CD4-positive, alpha-beta memory T cell (primary cell): ENCODE results near the gene PJVK. TPM values are rescaled to one million over a fixed set of nuclear protein-coding genes. Genes with fewer than 3 reads are reported as not detected.
"Not testable (repeated sequence)": the region's sequence is repeated elsewhere in the genome, so short reads cannot be mapped to it uniquely, and the experiment has no call there.

Experiments
- CTCF ChIA-PET: fragments of 350-600 bp; sonication (Branson Sonifier 250); formaldehyde crosslinking; loops from one replicate; lab custom pipeline; 2021; ENCODE audit warnings: inconsistent platforms; ENCODE audit not compliant: partially characterized antibody; lab: Charles Lee
- POLR2A ChIA-PET: fragments of 350-600 bp; sonication (Branson Sonifier 250); formaldehyde crosslinking; loops from one replicate; lab custom pipeline; 2021; ENCODE audit not compliant: partially characterized antibody; lab: Charles Lee
- DNase-seq, 5 donors: peaks; one replicate each; pipeline versions ENCODE4 v3.0.0 to v3.0.0-alpha.2; 2020 to 2022; ENCODE audit warnings: mixed read lengths in 1 of 5
- H3K27ac ChIP-seq: one replicate; pipeline ENCODE4 v1.7.0; 2013; ENCODE audit warnings: low read depth, low read length
- H3K27me3 ChIP-seq: 2 replicates; pipeline ENCODE4 v1.7.0; 2013; ENCODE audit warnings: mild to moderate bottlenecking, low read length, moderate library complexity; ENCODE audit not compliant: insufficient read depth
- H3K36me3 ChIP-seq: 2 replicates; pipeline ENCODE4 v1.7.0; 2013; ENCODE audit warnings: mild to moderate bottlenecking, low read length, moderate library complexity; ENCODE audit not compliant: insufficient read depth
- H3K4me1 ChIP-seq: 2 replicates; pipeline ENCODE4 v1.7.0; 2013; ENCODE audit warnings: mild to moderate bottlenecking, low read length, moderate library complexity; ENCODE audit not compliant: insufficient read depth
- H3K4me3 ChIP-seq, 2 donors: one replicate each; pipeline ENCODE4 v1.7.0; 2013; ENCODE audit warnings: low read length in 2 of 2, mild to moderate bottlenecking in 1 of 2
- H3K9me3 ChIP-seq, 2 donors: one replicate each; pipeline ENCODE4 v1.7.0; 2013; ENCODE audit warnings: low read length in 2 of 2, control low read depth in 1 of 2; ENCODE audit not compliant: control insufficient read depth in 1 of 2
- H3K27ac Mint-ChIP-seq, 7 donors: one replicate each; pipeline ENCODE4 v1.8.0; 2020 to 2021; ENCODE audit warnings: mixed read lengths in 7 of 7, mild to moderate bottlenecking in 6 of 7, inconsistent platforms in 3 of 7, moderate library complexity in 3 of 7
- H3K27me3 Mint-ChIP-seq, 2 donors: one replicate each; pipeline ENCODE4 v1.8.0; 2020 to 2021; ENCODE audit warnings: mixed read lengths in 2 of 2
- H3K36me3 Mint-ChIP-seq, 2 donors: one replicate each; pipeline ENCODE4 v1.8.0; 2020 to 2021; ENCODE audit warnings: mixed read lengths in 2 of 2, inconsistent platforms in 1 of 2, mild to moderate bottlenecking in 1 of 2
- H3K4me1 Mint-ChIP-seq, 4 donors: one replicate each; pipeline ENCODE4 v1.8.0; 2020 to 2021; ENCODE audit warnings: mixed read lengths in 4 of 4, mild to moderate bottlenecking in 1 of 4
- H3K4me3 Mint-ChIP-seq, 8 donors: one replicate each; pipeline ENCODE4 v1.8.0; 2020 to 2021; ENCODE audit warnings: mixed read lengths in 8 of 8, mild to moderate bottlenecking in 7 of 8, moderate library complexity in 6 of 8, inconsistent platforms in 3 of 8
- H3K9me3 Mint-ChIP-seq, 8 donors: one replicate each; pipeline ENCODE4 v1.8.0; 2020 to 2021; ENCODE audit warnings: mixed read lengths in 8 of 8, mild to moderate bottlenecking in 5 of 8, inconsistent platforms in 3 of 8, moderate library complexity in 1 of 8
- intact Hi-C: fragments of 100-400 bp; cut with micrococcal nuclease; formaldehyde crosslinking; loops from one replicate; pipeline ENCODE4 v1.15.1; 2023
- polyA plus RNA-seq, 2 donors: library from polyadenylated mRNA; unstranded; fragments of 300-500 nt; fragmentation: Illumina TruSeq; gene quantifications; one replicate each; pipeline ENCODE4 v1.2.3, GENCODE V29; 2021
- total RNA-seq, 2 experiments: library from RNA; stranded (reverse); gene quantifications; one replicate each; pipeline ENCODE4 v1.2.3, GENCODE V29; 2021

PJVK gene
- total and polyA plus RNA-seq, 4 experiments from 2014 or later: 0.23 to 4.1 (median 2.0) TPM

DNA sequence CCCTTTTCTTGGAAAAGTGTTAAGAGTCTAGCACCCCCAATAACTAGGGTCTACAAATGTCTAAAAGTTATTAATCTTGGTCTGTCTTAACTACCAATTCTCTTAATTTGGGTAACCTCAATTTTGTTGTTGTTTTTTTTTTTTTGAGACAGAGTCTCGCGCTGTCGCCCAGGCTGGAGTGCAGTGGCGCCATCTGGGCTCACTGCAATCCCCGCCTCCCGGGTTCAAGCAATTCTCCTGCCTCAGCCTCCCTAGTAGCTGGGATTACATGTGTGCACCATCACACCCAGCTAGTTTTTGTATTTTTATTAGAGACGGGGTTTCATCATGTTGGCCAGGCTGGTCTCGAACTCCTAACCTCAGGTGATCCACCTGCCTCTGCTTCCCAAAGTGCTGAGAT, 38.7 kb upstream of the PJVK start:
- intact Hi-C loops, H3K27ac ChIP-seq, H3K9me3 ChIP-seq, H3K4me3 ChIP-seq, H3K27me3 ChIP-seq, DNase-seq, H3K9me3 Mint-ChIP-seq, H3K36me3 Mint-ChIP-seq, H3K27me3 Mint-ChIP-seq, H3K36me3 ChIP-seq: not testable (repeated sequence)
- CTCF ChIA-PET: interaction anchor here (1.2 to 10.3 kb wide), 5 partner anchors 14 to 67 kb away, joined by 3 to 256 read pairs (median 24); partner anchors contain the start of genes PJVK, PLEKHA3 and PRKRA
- H3K27ac Mint-ChIP-seq: peak overlapping the region in 3 of 7 donors; percentile 18 to 98 (median 95)
- peaks cover 11 to 32% (median 19%) of the 10 kb centered on the region in 4 donors for H3K4me1 Mint-ChIP-seq
- H3K4me3 Mint-ChIP-seq: peak overlapping the region in 5 of 8 donors; percentile 91 to 97 (median 93)
- POLR2A ChIA-PET: interaction anchor here (3.1 kb wide), 1 partner anchor 38 kb away, joined by 56 read pairs; the partner anchor contains the start of genes PJVK and PRKRA
- H3K4me1 ChIP-seq: peaks cover 15% of the 10 kb centered on the region

DNA sequence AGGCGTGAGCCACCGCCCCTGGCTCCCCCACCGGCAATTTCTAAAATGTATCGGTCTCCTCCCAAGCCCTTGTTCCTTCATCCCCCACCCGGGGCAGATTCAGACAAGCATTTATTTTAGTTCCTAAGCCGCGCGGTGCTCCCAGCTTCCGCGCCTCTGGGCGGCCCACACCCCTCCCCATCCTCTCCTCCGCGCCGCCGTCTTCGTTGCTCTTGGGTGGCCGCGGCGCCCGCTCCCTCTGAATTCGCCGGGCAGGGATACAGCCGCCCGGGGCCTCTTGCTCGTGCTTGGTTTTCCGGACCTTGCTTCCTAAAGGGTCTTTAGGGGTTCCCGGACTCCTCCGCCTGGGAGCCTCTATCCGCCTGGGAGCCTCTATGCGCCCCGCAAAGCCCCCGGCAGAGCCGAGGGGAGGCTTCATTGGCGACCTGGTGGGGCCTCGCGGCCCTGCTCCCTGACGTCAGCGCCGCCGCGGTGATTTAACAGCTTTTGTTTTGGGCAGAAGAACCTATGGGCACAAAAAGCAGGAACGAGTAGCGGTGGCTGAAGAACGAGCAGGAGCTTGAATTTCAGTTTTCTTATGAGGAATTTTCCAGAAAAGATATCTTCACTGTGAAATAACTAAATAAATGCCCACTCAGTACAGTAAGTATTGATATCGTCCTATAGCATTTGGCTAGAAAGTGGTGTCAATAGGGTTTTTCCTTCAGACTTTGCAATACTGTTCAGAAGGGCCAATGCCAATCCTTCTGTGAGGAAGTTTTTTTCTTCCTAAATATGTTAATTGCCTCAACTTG, 37.5 kb upstream of the PJVK start:
- H3K27me3 ChIP-seq: no peaks in the 10 kb centered on the region
- CTCF ChIA-PET: interaction anchor here (0.6 to 10.3 kb wide), 17 partner anchors 10 to 303 kb away, joined by 3 to 256 read pairs (median 8); partner anchors contain the start of genes PJVK, PLEKHA3, PRKRA and RBM45
- DNase-seq: peak; percentile 69 to 80 (median 77)
- H3K4me3 Mint-ChIP-seq: peak overlapping the region; percentile 86 to 97 (median 92)
- peak overlapping the region; percentile 87 to 99 (median 97) for H3K27ac Mint-ChIP-seq
- POLR2A ChIA-PET: interaction anchor here (0.8 to 3.1 kb wide), 10 partner anchors 9 to 109 kb away, joined by 3 to 56 read pairs (median 4); partner anchors contain the start of genes PJVK, PLEKHA3 and PRKRA
- peaks cover 11 to 32% (median 19%) of the 10 kb centered on the region in 4 donors for H3K4me1 Mint-ChIP-seq
- peaks cover 0 to 3% of the 10 kb centered on the region in 2 donors for H3K36me3 Mint-ChIP-seq
- H3K9me3 Mint-ChIP-seq: no peaks in the 10 kb centered on the region
- peak overlapping the region; percentile 80 to 86 for H3K4me3 ChIP-seq
- peaks cover 15% of the 10 kb centered on the region for H3K4me1 ChIP-seq
- peaks cover 0 to 3% of the 10 kb centered on the region in 2 donors for H3K27me3 Mint-ChIP-seq
- no peaks in the 10 kb centered on the region for H3K9me3 ChIP-seq
- H3K36me3 ChIP-seq: no peaks in the 10 kb centered on the region
- H3K27ac ChIP-seq: peak overlapping the region; percentile 69
- intact Hi-C loops: loop anchor here (1.0 kb wide), 6 partner anchors 16 to 301 kb away; partner anchors contain the start of genes FKBP7 and RBM45

DNA sequence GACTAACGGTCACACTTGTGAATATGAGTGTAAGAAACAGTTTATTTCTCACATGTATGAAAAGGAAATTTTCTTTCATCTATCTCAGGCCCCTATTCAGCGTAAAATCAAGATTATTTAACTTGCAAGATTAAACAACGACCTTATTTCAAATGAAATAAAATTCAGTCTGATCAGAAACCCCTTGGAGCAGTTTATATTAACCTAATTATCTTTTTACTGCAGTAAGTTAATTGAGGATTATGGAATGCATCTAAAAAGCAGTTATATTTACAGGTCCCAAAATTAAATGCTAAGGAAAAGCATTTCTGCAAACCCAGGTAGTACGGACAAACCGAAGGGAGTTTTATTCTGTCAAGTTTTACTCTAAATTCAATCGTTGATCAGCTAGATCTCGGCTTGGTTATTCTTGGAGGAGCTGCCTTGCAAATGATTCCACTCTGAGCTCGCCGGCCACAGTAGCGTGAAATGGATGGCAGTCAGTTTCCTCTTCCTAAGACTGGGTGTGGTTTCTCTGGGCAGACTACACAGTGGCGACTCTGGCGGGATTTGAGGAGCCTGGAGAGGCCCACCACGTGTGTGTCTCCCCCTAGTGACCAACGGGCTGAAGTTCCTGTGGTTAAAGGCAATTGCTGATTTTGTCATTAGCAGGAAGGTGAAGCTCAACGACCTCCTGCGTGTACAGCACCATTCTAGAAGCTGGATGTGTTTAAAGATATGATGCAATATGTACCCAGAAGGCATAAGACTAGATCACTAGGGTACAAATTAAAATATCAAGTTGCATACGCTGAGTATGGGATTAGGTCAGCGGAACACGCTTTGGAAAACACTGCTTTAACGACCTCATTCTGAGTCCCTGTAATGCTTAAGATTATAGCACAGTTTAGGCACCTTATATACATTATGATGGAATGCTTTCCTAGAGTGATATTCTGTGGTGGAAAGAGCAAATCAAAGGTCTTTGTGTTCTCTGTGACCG, 36.6 kb upstream of the PJVK start:
- intact Hi-C loops: loop anchor here (1.0 kb wide), 4 partner anchors 17 to 302 kb away; partner anchors contain the start of genes FKBP7 and RBM45
- Histone ChIP-seq H3K4me1 (peaks cover 15% of the 10 kb centered on the region), H3K27me3 (no peaks in the 10 kb centered on the region), H3K36me3 (no peaks in the 10 kb centered on the region), H3K9me3 (no peaks in the 10 kb centered on the region), H3K27ac (peak overlapping the region; percentile 69), H3K4me3 (peak overlapping the region; percentile 80 to 86)
- peaks cover 11 to 32% (median 19%) of the 10 kb centered on the region in 4 donors for H3K4me1 Mint-ChIP-seq
- peak; percentile 61 to 79 (median 71) for DNase-seq
- peaks cover 0 to 3% of the 10 kb centered on the region in 2 donors for H3K27me3 Mint-ChIP-seq
- H3K4me3 Mint-ChIP-seq: peak overlapping the region; percentile 86 to 97 (median 92)
- H3K27ac Mint-ChIP-seq: peak overlapping the region; percentile 87 to 99 (median 97)
- ChIA-PET CTCF (interaction anchor here (0.6 to 10.3 kb wide), 25 partner anchors 9 to 308 kb away, joined by 3 to 256 read pairs (median 6); partner anchors contain the start of genes PJVK, PLEKHA3, PRKRA and RBM45), POLR2A (interaction anchor here (0.6 to 3.1 kb wide), 12 partner anchors 10 to 1021 kb away, joined by 3 to 56 read pairs (median 4); partner anchors contain the start of genes PJVK, PLEKHA3 and PRKRA)
- peaks cover 0 to 3% of the 10 kb centered on the region in 2 donors for H3K36me3 Mint-ChIP-seq
- H3K9me3 Mint-ChIP-seq: no peaks in the 10 kb centered on the region

DNA sequence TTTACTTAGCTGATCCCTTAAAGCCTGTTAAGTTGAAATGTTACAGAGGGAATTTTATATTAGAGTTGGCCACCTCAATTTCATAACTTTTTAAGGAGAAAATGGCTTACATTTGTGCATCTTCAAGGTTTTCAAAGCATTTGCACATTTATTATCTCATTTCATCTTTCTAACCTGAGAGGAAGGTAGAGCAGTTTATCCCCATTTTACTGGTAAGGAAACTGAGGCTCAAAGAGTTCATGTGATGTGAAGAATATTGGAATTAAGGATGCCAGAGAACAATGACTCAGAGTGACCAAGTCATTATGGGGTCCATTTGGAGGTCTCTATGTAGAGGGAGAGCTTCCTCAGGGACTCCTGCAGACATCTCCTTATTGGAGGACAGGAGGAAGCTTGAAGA, 35.2 kb upstream of the PJVK start:
- Histone ChIP-seq H3K27me3 (no peaks in the 10 kb centered on the region), H3K36me3 (no peaks in the 10 kb centered on the region), H3K4me1 (peaks cover 15% of the 10 kb centered on the region), H3K9me3 (no peaks in the 10 kb centered on the region), H3K27ac (no peak overlapping the region), H3K4me3 (no peak overlapping the region)
- peaks cover 11 to 32% (median 19%) of the 10 kb centered on the region in 4 donors for H3K4me1 Mint-ChIP-seq
- ChIA-PET POLR2A (no interaction called here), CTCF (interaction anchor here (2.2 to 10.3 kb wide), 2 partner anchors 10 to 18 kb away, joined by 10 to 256 read pairs; no protein-coding TSS in a partner anchor)
- peaks cover 0 to 3% of the 10 kb centered on the region in 2 donors for H3K36me3 Mint-ChIP-seq
- DNase-seq: no peak
- no peak overlapping the region for H3K4me3 Mint-ChIP-seq
- no peaks in the 10 kb centered on the region for H3K27me3 Mint-ChIP-seq
- intact Hi-C loops: no loop called here
- H3K27ac Mint-ChIP-seq: no peak overlapping the region
- no peaks in the 10 kb centered on the region for H3K9me3 Mint-ChIP-seq

DNA sequence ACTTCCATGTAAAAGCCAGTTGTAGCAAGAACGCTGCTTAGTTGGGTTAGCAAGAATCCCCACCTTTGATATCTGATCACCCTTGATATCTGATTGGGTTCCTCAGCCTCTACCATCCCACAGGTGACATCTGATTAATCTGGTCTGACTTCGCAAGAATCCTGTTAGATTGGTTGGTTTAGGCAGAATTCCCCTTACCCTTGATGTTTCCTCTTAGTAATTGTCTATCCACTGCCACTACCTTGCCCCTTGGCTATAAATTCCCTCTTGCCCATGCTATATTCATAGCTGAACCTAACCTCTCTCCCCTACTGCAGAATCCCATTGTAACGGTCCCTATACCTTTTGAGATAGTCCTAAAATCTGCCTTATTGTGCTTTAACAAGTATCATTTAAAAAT, 33.3 kb upstream of the PJVK start:
- Histone ChIP-seq H3K4me1 (peaks cover 15% of the 10 kb centered on the region), H3K27me3 (no peaks in the 10 kb centered on the region), H3K4me3 (no peak overlapping the region), H3K9me3 (no peaks in the 10 kb centered on the region), H3K27ac (no peak overlapping the region), H3K36me3 (no peaks in the 10 kb centered on the region)
- no peaks in the 10 kb centered on the region for H3K27me3 Mint-ChIP-seq
- no peak for DNase-seq
- H3K9me3 Mint-ChIP-seq: peaks cover 0 to 3% (median 0%) of the 10 kb centered on the region in 8 donors
- ChIA-PET CTCF (interaction anchor here (10.3 kb wide), 1 partner anchor 20 kb away, joined by 256 read pairs; no protein-coding TSS in a partner anchor), POLR2A (interaction anchor here (0.5 kb wide), 1 partner anchor 29 kb away, joined by 5 read pairs; no protein-coding TSS in a partner anchor)
- no peak overlapping the region for H3K4me3 Mint-ChIP-seq
- no peak overlapping the region for H3K27ac Mint-ChIP-seq
- peaks cover 11 to 29% (median 18%) of the 10 kb centered on the region in 4 donors for H3K4me1 Mint-ChIP-seq
- intact Hi-C loops: no loop called here
- peaks cover 3 to 9% of the 10 kb centered on the region in 2 donors for H3K36me3 Mint-ChIP-seq

DNA sequence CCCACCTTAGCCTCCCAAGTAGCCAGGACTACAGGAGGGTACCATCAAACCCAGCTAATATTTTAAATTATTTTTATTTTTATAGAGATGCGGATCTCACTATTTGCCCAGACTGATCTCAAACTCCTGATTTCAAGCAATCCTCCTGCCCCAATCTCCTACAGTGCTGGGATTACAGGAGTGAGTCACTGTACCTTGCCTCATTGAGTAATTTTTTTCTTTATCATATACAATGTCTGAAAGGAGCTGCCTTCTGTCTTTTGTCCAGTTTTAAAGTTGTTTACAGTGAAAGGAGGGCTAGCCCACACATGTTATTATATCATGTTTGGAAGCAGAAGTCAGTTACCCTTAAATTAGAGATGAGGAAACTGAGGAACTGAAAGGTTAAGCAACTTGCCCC, 32.8 kb upstream of the PJVK start:
- ChIA-PET CTCF (interaction anchor here (0.6 to 10.3 kb wide), 4 partner anchors 20 to 62 kb away, joined by 3 to 256 read pairs (median 4); partner anchors contain the start of genes PJVK, PLEKHA3 and PRKRA), POLR2A (interaction anchor here (0.5 to 1.6 kb wide), 2 partner anchors 29 to 33 kb away, joined by 5 read pairs; partner anchors contain the start of genes PJVK and PRKRA)
- no peak overlapping the region for H3K4me3 Mint-ChIP-seq
- peaks cover 3 to 10% of the 10 kb centered on the region in 2 donors for H3K36me3 Mint-ChIP-seq
- intact Hi-C loops: no loop called here
- no peaks in the 10 kb centered on the region for H3K27me3 Mint-ChIP-seq
- Histone ChIP-seq H3K27ac (no peak overlapping the region), H3K4me1 (peaks cover 15% of the 10 kb centered on the region), H3K27me3 (no peaks in the 10 kb centered on the region), H3K4me3 (no peak overlapping the region), H3K9me3 (no peaks in the 10 kb centered on the region), H3K36me3 (no peaks in the 10 kb centered on the region)
- H3K27ac Mint-ChIP-seq: no peak overlapping the region
- peaks cover 10 to 24% (median 13%) of the 10 kb centered on the region in 4 donors for H3K4me1 Mint-ChIP-seq
- H3K9me3 Mint-ChIP-seq: peaks cover 0 to 3% (median 0%) of the 10 kb centered on the region in 8 donors
- DNase-seq: no peak
